ENCODE measurements around the gene DGKQ.

Gene DGKQ

GRCh38 chr4:957581-958313, 15.6 kb downstream of the DGKQ start:
- Histone ChIP-seq H3K9me3 (ENCODE audit: insufficient read depth, low read length) (no peaks in the 10 kb centered on the region), H3K36me3 (replicated peaks; ENCODE audit: low read depth, low read length) (no peaks in the 10 kb centered on the region), H2AFZ (ENCODE audit: low read depth, low read length) (no peak overlapping the region), H3K27ac (ENCODE audit: low read length) (no peak overlapping the region), H4K20me1 (ENCODE audit: insufficient read depth, low read length) (no peaks in the 10 kb centered on the region), H3K4me3 (ENCODE audit: low read length) (no peak overlapping the region), H3K27me3 (ENCODE audit: low read depth, low read length) (no peaks in the 10 kb centered on the region), H3K79me2 (ENCODE audit: low read length) (no peaks in the 10 kb centered on the region), H3K4me1 (ENCODE audit: low read length) (no peaks in the 10 kb centered on the region), H3K9ac (ENCODE audit: low read length) (no peak overlapping the region), H3K4me2 (ENCODE audit: low read length) (no peak overlapping the region)
- TF ChIP-seq CTCF (IDR thresholded peaks at IDR 0.05; ENCODE audit: low read depth, low read length) (no peak), EZH2phosphoT487 (IDR thresholded peaks at IDR 0.05; ENCODE audit: low read depth) (no peak)

DNA sequence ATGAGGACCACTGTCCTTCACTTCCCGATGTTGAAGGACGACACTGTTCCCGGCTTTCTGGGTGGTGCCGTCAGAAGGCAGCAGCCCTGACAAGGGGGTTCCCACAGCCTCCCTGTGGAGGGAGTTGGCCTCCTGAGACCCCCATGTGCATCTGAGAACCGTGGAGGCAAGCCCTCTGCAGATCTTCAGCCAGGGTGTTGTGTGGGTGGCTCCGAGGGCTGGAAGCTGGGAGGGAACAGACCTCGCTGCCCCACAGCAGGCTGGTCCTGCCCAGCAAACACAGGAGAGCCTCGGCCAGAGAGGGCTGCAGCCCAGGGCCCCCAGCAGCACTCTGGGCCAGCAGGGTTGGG, 16.2 kb downstream of the DGKQ start:
- Histone ChIP-seq H3K36me3 (replicated peaks; ENCODE audit: low read depth, low read length) (no peaks in the 10 kb centered on the region), H3K27me3 (ENCODE audit: low read depth, low read length) (no peaks in the 10 kb centered on the region), H3K4me2 (ENCODE audit: low read length) (no peak overlapping the region), H3K4me1 (ENCODE audit: low read length) (no peaks in the 10 kb centered on the region), H3K9me3 (ENCODE audit: insufficient read depth, low read length) (no peaks in the 10 kb centered on the region), H3K4me3 (ENCODE audit: low read length) (no peak overlapping the region), H3K9ac (ENCODE audit: low read length) (no peak overlapping the region), H4K20me1 (ENCODE audit: insufficient read depth, low read length) (no peaks in the 10 kb centered on the region), H2AFZ (ENCODE audit: low read depth, low read length) (no peak overlapping the region), H3K27ac (ENCODE audit: low read length) (no peak overlapping the region), H3K79me2 (ENCODE audit: low read length) (no peaks in the 10 kb centered on the region)
- no peak for TF ChIP-seq CTCF (IDR thresholded peaks at IDR 0.05; ENCODE audit: low read depth, low read length)
- TF ChIP-seq EZH2phosphoT487 (IDR thresholded peaks at IDR 0.05; ENCODE audit: low read depth): no peak

- Histone ChIP-seq H3K27me3 (ENCODE audit: low read depth, low read length) (no peaks in the 10 kb centered on the region), H3K27ac (ENCODE audit: low read length) (no peak overlapping the region), H3K36me3 (replicated peaks; ENCODE audit: low read depth, low read length) (no peaks in the 10 kb centered on the region), H3K79me2 (ENCODE audit: low read length) (no peaks in the 10 kb centered on the region), H3K4me3 (ENCODE audit: low read length) (no peak overlapping the region), H4K20me1 (ENCODE audit: insufficient read depth, low read length) (no peaks in the 10 kb centered on the region), H2AFZ (ENCODE audit: low read depth, low read length) (no peak overlapping the region), H3K9ac (ENCODE audit: low read length) (no peak overlapping the region), H3K4me2 (ENCODE audit: low read length) (no peak overlapping the region), H3K4me1 (ENCODE audit: low read length) (no peaks in the 10 kb centered on the region), H3K9me3 (ENCODE audit: insufficient read depth, low read length) (no peaks in the 10 kb centered on the region)
- TF ChIP-seq EZH2phosphoT487 (IDR thresholded peaks at IDR 0.05; ENCODE audit: low read depth): no peak
- TF ChIP-seq CTCF (IDR thresholded peaks at IDR 0.05; ENCODE audit: low read depth, low read length): no peak
Observed at GRCh38 chr4:956531-957230, 16.7 kb downstream of the DGKQ start.

DNA sequence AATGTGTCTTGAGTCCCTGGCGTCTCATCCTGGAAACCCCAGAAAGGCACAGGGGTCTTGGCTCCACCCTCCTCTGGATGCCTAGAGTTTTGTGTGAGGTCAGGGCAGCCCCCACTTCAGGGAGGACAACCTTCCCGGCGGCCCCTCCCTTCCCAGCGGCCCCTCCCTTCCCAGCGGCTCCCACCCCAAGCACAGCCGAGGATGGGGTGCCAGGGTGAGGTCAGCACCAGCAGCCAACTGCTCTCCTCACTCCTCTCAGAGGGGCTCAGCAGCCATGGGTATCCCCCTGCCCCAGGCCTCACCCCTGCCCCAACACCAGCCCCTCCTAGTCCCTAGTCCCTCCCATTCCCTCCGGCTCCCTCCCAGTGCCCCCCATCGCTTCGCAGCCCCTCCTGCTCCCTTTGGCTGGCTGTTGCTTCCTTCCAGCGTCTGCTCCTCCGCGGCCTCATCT, 17.4 kb downstream of the DGKQ start:
- no peak overlapping the region for H3K27ac ChIP-seq (ENCODE audit: low read length)
- TF ChIP-seq EZH2phosphoT487 (IDR thresholded peaks at IDR 0.05; ENCODE audit: low read depth) (no peak), CTCF (IDR thresholded peaks at IDR 0.05; ENCODE audit: low read depth, low read length) (no peak)
- H3K4me1 ChIP-seq (ENCODE audit: low read length): no peaks in the 10 kb centered on the region
- H3K4me3 ChIP-seq (ENCODE audit: low read length): no peak overlapping the region
- no peaks in the 10 kb centered on the region for H3K9me3 ChIP-seq (ENCODE audit: insufficient read depth, low read length)
- H3K27me3 ChIP-seq (ENCODE audit: low read depth, low read length): no peaks in the 10 kb centered on the region
- H3K36me3 ChIP-seq (replicated peaks; ENCODE audit: low read depth, low read length): no peaks in the 10 kb centered on the region
- no peak overlapping the region for H2AFZ ChIP-seq (ENCODE audit: low read depth, low read length)
- H3K79me2 ChIP-seq (ENCODE audit: low read length): no peaks in the 10 kb centered on the region
- no peak overlapping the region for H3K4me2 ChIP-seq (ENCODE audit: low read length)
- H4K20me1 ChIP-seq (ENCODE audit: insufficient read depth, low read length): no peaks in the 10 kb centered on the region
- no peak overlapping the region for H3K9ac ChIP-seq (ENCODE audit: low read length)
